Measurements from ENCODE around the gene F8. TPM values are rescaled to one million over a fixed set of nuclear protein-coding genes. Genes with fewer than 3 reads are reported as not detected.
"Not testable (repeated sequence)": the region's sequence is repeated elsewhere in the genome, so short reads cannot be mapped to it uniquely, and the experiment has no call there.

The F8 gene
- total and polyA plus RNA-seq, 8 donors, result 0.29 to 7.1 (median 3.7) TPM

DNA sequence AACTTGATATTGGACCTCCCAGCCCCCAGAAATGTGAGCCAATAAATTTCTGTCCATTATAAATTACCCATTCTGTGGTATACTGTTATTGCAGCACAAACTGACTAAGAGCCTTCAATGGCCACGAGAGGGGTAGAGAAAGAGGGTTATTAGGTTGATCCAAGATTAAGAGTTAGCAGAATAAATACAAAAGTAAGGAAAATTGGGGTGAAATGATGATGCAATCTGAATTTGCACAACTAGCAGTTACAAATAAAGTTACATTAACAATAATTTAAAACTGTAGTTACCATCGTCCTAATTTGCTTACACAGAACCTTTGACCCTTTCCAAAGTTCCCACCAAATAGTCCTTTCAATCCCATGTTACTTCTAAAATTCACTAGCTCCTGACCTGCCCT is 54.2 kb downstream of the F8 start:
- Histone ChIP-seq H3K9me3 (no peaks in the 10 kb centered on the region), H3K36me3 (no peaks in the 10 kb centered on the region), H3K4me3 (no peak overlapping the region), H3K27me3 (no peaks in the 10 kb centered on the region), H3K4me1 (no peaks in the 10 kb centered on the region), H3K27ac (no peak overlapping the region)
- TF ChIP-seq EP300 (IDR thresholded peaks at IDR 0.05) (no peak), POLR2AphosphoS5 (IDR thresholded peaks at IDR 0.05) (no peak), POLR2A (IDR thresholded peaks at IDR 0.05) (no peak)
- TF ChIP-seq, protein P1, sequence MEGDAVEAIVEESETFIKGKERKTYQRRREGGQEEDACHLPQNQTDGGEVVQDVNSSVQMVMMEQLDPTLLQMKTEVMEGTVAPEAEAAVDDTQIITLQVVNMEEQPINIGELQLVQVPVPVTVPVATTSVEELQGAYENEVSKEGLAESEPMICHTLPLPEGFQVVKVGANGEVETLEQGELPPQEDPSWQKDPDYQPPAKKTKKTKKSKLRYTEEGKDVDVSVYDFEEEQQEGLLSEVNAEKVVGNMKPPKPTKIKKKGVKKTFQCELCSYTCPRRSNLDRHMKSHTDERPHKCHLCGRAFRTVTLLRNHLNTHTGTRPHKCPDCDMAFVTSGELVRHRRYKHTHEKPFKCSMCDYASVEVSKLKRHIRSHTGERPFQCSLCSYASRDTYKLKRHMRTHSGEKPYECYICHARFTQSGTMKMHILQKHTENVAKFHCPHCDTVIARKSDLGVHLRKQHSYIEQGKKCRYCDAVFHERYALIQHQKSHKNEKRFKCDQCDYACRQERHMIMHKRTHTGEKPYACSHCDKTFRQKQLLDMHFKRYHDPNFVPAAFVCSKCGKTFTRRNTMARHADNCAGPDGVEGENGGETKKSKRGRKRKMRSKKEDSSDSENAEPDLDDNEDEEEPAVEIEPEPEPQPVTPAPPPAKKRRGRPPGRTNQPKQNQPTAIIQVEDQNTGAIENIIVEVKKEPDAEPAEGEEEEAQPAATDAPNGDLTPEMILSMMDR (IDR thresholded peaks at IDR 0.05), result no peak
- DNase-seq, result no peak
- 28 to 70% (median 54%) methylated on average over 2 of the region's 2 CpGs for WGBS, 5 donors
- intact Hi-C loops (cut with DNase I; ENCODE audit: low total_unique reads), result no loop called here

DNA sequence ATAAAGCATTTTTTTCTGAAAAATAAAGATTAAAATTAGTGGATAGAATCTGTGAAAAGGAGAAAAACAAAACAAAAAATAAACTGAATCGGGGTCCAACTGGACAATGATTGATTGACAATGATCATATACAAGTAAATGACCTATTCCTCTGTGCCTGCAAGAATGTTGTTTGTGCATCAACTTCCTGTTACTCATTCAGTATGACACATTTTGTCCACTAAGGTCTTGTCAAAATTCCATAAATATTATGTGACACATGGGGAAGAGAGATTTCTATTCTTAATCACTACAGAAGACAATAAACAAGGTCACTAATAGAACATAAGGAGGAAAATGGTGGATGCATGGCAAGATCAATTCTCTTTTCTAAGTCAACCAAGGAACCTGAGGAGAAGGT is 54.9 kb downstream of the F8 start:
- H3K4me1 ChIP-seq, result no peaks in the 10 kb centered on the region
- DNase-seq, result no peak
- H3K36me3 ChIP-seq, result no peaks in the 10 kb centered on the region
- H3K27me3 ChIP-seq, result no peaks in the 10 kb centered on the region
- TF ChIP-seq POLR2A (IDR thresholded peaks at IDR 0.05) (no peak), POLR2AphosphoS5 (IDR thresholded peaks at IDR 0.05) (no peak), EP300 (IDR thresholded peaks at IDR 0.05) (no peak)
- TF ChIP-seq, protein P1 (IDR thresholded peaks at IDR 0.05), result no peak
- H3K4me3 ChIP-seq, result no peak overlapping the region
- intact Hi-C loops (cut with DNase I; ENCODE audit: low total_unique reads), result no loop called here
- 31 to 88% (median 65%) methylated on average over 1 of the region's 1 CpG for WGBS, 5 donors
- H3K27ac ChIP-seq, result no peak overlapping the region
- H3K9me3 ChIP-seq, result no peaks in the 10 kb centered on the region

DNA sequence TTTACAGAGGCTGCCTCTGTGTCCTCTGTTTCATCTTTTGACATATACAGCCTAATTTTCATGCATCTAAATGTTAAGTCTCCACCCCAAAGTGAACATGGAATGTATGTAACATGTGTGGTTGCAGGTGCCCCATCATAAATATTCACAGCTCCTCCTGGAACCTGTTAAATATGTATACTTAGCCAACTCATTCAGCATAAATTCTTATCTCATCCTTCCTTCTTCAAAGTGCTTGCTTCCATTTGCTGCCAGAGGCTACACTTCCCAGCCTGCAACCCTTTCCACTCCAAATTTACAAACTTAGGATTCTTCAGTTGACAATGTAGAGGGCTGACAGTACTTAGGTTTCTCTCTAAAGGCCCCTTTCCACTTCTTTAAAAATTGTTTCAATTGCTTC is 60.6 kb downstream of the F8 start:
- H3K4me1 ChIP-seq, result no peaks in the 10 kb centered on the region
- no peaks in the 10 kb centered on the region for H3K27me3 ChIP-seq
- no peak overlapping the region for H3K4me3 ChIP-seq
- no peak for DNase-seq
- no peak overlapping the region for H3K27ac ChIP-seq
- no peaks in the 10 kb centered on the region for H3K36me3 ChIP-seq
- no peaks in the 10 kb centered on the region for H3K9me3 ChIP-seq
- intact Hi-C loops (cut with DNase I; ENCODE audit: low total_unique reads), result no loop called here
- TF ChIP-seq POLR2A (IDR thresholded peaks at IDR 0.05), result no peak
- TF ChIP-seq, protein P1 (IDR thresholded peaks at IDR 0.05), result no peak
- no peak for TF ChIP-seq POLR2AphosphoS5 (IDR thresholded peaks at IDR 0.05)
- no peak for TF ChIP-seq EP300 (IDR thresholded peaks at IDR 0.05)

DNA sequence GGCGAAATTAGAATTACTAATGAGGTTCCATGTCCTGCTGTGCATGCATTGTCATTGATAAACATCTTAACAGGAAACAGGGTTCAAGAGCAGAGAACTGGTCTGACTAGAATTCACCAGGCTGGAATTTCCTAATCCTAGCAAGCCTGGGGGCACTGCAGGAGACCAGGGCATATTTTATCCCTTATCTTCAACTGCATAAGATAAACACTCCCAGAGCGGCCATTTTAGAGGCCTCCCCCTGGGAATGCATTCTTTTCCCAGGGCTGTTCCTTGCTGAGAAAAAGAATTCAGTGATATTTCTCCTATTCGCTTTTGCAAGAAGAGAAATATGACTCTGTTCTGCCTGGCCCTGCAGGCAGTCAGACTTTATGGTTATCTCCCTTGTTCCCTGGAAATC is 66.7 kb downstream of the F8 start:
- intact Hi-C loops (cut with DNase I; ENCODE audit: low total_unique reads); H3K36me3 ChIP-seq; H3K4me1 ChIP-seq; H3K4me3 ChIP-seq; H3K27ac ChIP-seq; H3K27me3 ChIP-seq; DNase-seq: not testable (repeated sequence)
- peaks cover 0 to 15% (median 4%) of the 10 kb centered on the region in 4 donors for H3K9me3 ChIP-seq
- WGBS, 5 donors, result 71 to 92% (median 88%) methylated on average over 3 of the region's 3 CpGs

DNA sequence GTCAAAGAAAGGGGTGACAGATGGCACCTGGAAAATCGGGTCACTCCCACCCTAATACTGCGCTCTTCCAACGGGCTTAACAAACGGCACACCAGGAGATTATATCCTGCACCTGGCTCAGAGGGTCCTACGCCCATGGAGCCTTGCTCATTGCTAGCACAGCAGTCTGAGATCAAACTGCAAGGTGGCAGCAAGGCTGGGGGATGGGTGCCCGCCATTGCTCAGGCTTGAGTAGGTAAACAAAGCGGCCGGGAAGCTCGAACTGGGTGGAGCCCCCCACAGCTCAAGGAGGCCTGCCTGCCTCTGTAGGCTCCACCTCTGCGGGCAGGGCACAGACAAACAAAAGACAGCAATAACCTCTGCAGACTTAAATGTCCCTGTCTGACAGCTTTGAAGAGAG is 83.3 kb downstream of the F8 start:
- 73 to 89% (median 77%) methylated on average over 5 to 9 of the region's 10 CpGs for WGBS, 5 donors
- intact Hi-C loops (cut with DNase I; ENCODE audit: low total_unique reads), result not testable (repeated sequence)

DNA sequence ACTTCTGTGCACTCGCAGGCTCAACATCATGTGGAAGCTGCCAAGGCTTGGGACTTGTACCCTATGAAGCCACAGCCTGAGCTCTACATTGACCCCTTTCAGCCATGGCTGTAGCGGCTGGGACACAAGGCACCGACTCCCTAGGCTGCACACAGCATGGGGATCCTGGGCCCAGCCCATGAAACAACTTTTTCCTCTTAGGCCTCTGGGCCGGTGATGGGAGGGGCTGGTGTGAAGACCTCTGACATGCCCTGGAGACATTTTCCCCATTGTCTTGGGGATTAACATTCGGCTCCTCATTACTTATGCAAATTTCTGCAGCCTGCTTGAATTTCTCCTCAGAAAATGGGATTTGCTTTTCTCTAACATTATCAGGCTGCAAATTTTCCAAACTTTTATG is 97.8 kb downstream of the F8 start:
- H3K36me3 ChIP-seq, H3K9me3 ChIP-seq, H3K4me1 ChIP-seq, H3K27me3 ChIP-seq, DNase-seq, H3K4me3 ChIP-seq, H3K27ac ChIP-seq: not testable (repeated sequence)
- intact Hi-C loops (cut with DNase I; ENCODE audit: low total_unique reads), result loop anchor here (10.0 kb wide), 1 partner anchor 210 kb away; no protein-coding TSS in a partner anchor
- WGBS, 5 donors, result 78 to 86% (median 86%) methylated on average over 3 to 5 of the region's 5 CpGs

More for the DNA sequence above, 83.3 kb downstream of the F8 start:
- not testable (repeated sequence) for H3K27ac ChIP-seq, H3K4me3 ChIP-seq, H3K36me3 ChIP-seq, H3K9me3 ChIP-seq, H3K4me1 ChIP-seq, H3K27me3 ChIP-seq, DNase-seq
